Heart right ventricle (tissue), 16 donors: Measurements from ENCODE around the gene TEX54. TPM values are rescaled to one million over a fixed set of nuclear protein-coding genes. Genes with fewer than 3 reads are reported as not detected.

Experiments used
- ATAC-seq, 8 donors: fragments of 200-7000 bp; cut with Tn5 transposase; one replicate each; pipeline ENCODE4 v1.9.1; 2020; ENCODE audit warnings: mild to moderate bottlenecking in 8 of 8, moderate library complexity in 8 of 8, moderate number of reproducible peaks in 1 of 8
- DNase-seq, 2 donors: peaks; one replicate each; pipeline ENCODE4 v3.0.0-alpha.2; 2020
- H3K27ac ChIP-seq, 10 donors: fragments of 200-600 bp; sonication (generic) in 2 of 10; one replicate each; pipeline versions ENCODE4 v1.5.0 to v1.8.0; 2020 to 2022; ENCODE audit warnings: mild to moderate bottlenecking in 3 of 10
- H3K27me3 ChIP-seq, 7 donors: fragments of 200-600 bp; one replicate each; pipeline ENCODE4 v1.8.0; 2021 to 2022; ENCODE audit warnings: mild to moderate bottlenecking in 2 of 7
- H3K36me3 ChIP-seq, 9 donors: fragments of 200-600 bp; sonication (generic) in 1 of 9; one replicate each; pipeline versions ENCODE4 v1.5.0 to v1.8.0; 2020 to 2022; ENCODE audit warnings: mild to moderate bottlenecking in 2 of 9
- H3K4me1 ChIP-seq, 9 donors: fragments of 200-600 bp; sonication (generic) in 1 of 9; one replicate each; pipeline versions ENCODE4 v1.5.0 to v1.8.0; 2020 to 2022; ENCODE audit warnings: mild to moderate bottlenecking in 4 of 9
- H3K4me3 ChIP-seq, 10 donors: fragments of 200-600 bp; sonication (generic) in 2 of 10; one replicate each; pipeline versions ENCODE4 v1.5.0 to v1.8.0; 2020 to 2022; ENCODE audit warnings: mild to moderate bottlenecking in 7 of 10, moderate library complexity in 2 of 10
- H3K9me3 ChIP-seq, 11 donors: fragments of 200-600 bp in 10 of 11; sonication (generic) in 2 of 11; one replicate each; pipeline versions ENCODE4 v1.5.0 to v1.8.0; 2013 to 2022; ENCODE audit warnings: mild to moderate bottlenecking in 2 of 11, control low read depth in 1 of 11, moderate library complexity in 1 of 11
- CTCF ChIP-seq, 9 donors: fragments of 200-600 bp; sonication (generic) in 2 of 9; IDR thresholded peaks; one replicate each; pipeline versions ENCODE4 v1.5.0 to v1.8.0; 2021 to 2022; ENCODE audit warnings: antibody characterized with exemption in 9 of 9, mild to moderate bottlenecking in 5 of 9, moderate library complexity in 1 of 9
- WGBS, 2 donors: extraction: QIAGEN DNeasy Blood & Tissue Kit; methylation state at CpG; one replicate each; pipeline ENCODE4 v1.1.7; 2013; ENCODE audit warnings: inconsistent platforms in 1 of 2; 5-methylcytosine and 5-hydroxymethylcytosine counted together
- intact Hi-C, 10 donors: fragments of 100-400 bp; cut with DNase I; formaldehyde crosslinking; loops; one replicate each; pipeline versions ENCODE4 v1.11.1 to v1.14.2; 2022
- polyA plus RNA-seq, 2 donors: library from polyadenylated mRNA; stranded (reverse); fragments of 200-250 nt; gene quantifications; one replicate each; pipeline ENCODE4 v1.2.3, GENCODE V29; 2013
- total RNA-seq, 10 donors: library from RNA; stranded (reverse); fragmentation: NEBNext Ultra II Directional in 3 of 10; extraction: Animal tissue kit (Norgen Biotek cat#: 25700) in 3 of 10; gene quantifications; one replicate each; pipeline versions ENCODE4 v1.2.1 to v1.2.4, GENCODE V29; 2021 to 2023
- donor health status: Arrhythmogenic right ventricular cardiomyopathy.
- donor health status: ischemic (EF 13 %, LVEDD 7.1; RV severe dilation, severe dysfunction).
- donor health status: healthy with polysubstance abuse.
- donor health status: DM: no; HTN: yes; CAD: no.
- donor health status: DM: no; HTN: no; CAD: no.
- donor health status: ischemic (EF 25% LVEDD 6.9; RV normal size, moderate dysfunction).
- donor health status: ischemic (EF 25% LVEDD 5.7; RV mildly dilated, moderate dysfunction).
- donor health status: healthy.
- donor health status: DM: yes; HTN: yes; CAD: no.
- donor health status: Ischemic cardiomyopathy.
- donor health status: ischemic (EF 35%, LVEDD 5.7; RV mildly dilated, moderate dysfunction).
- donor health status: nonischemic (EF 11% LVEDD 7.7; RV severe dilation, severe dysfunction).
- donor health status: DM: yes; HTN: yes; CAD: no.
- donor health status: PGD.
- donor health status: ischemic (EF 29% LVEDD 5.4; RV normal size, mild dysfunction).
- donor health status: nonischemic (EF 23%, LVEDD 6.1; RV moderate dilation, normal function).

The TEX54 gene
- total and polyA plus RNA-seq, 12 donors, result not detected

GRCh38 chr11:62788991-62789390, 43.6 kb downstream of the TEX54 start:
- H3K4me3 ChIP-seq, result peak overlapping the region in 1 of 10 donors; percentile 0
- DNase-seq, result no peak
- WGBS, 2 donors, result 63 to 75% methylated on average over 5 of the region's 5 CpGs

GRCh38 chr11:62787005-62787759, 45.5 kb downstream of the TEX54 start, which contains the start of gene TMEM179B:
TMEM179B (plus strand) TSS chr11:62787402; CDS start chr11:62787432, 30 bp downstream.
- 0 to 1% methylated on average over 88 of the region's 88 CpGs for WGBS, 2 donors
- H3K4me1 ChIP-seq, result peaks cover 10 to 54% (median 49%) of the 10 kb centered on the region in 9 donors
- peak within 1 kb of the TSS; percentile 87 to 96 (median 92) for H3K4me3 ChIP-seq
- TF ChIP-seq CTCF (IDR thresholded peaks at IDR 0.05), result peak in 8 of 9 donors; percentile 4 to 60 (median 38)
- peak; percentile 94 to 99 for DNase-seq
- no peaks in the 10 kb centered on the region for H3K27me3 ChIP-seq
- H3K9me3 ChIP-seq, result no peaks in the 10 kb centered on the region
- intact Hi-C loops, result loop anchor here in 9 of 10 donors (2.0 to 10.0 kb wide), 7 partner anchors 45 to 78 kb away; partner anchors contain the start of genes STX5 (in 3 of the 9), TEX54 (in 3 of the 9) and WDR74 (in 1 of the 9)
- H3K36me3 ChIP-seq, result peaks cover 0 to 54% (median 20%) of the 10 kb centered on the region in 9 donors
- peak; percentile 86 to 92 (median 89) for ATAC-seq
- H3K27ac ChIP-seq, result peak within 1 kb of the TSS; percentile 91 to 99 (median 97)

More at GRCh38 chr11:62788991-62789390, 43.6 kb downstream of the TEX54 start:
- Histone ChIP-seq H3K27ac (peak overlapping the region in 2 of 10 donors; percentile 92 to 97), H3K27me3 (no peaks in the 10 kb centered on the region), H3K36me3 (peaks cover 0 to 57% (median 23%) of the 10 kb centered on the region in 9 donors), H3K9me3 (no peaks in the 10 kb centered on the region), H3K4me1 (peaks cover 13 to 67% (median 57%) of the 10 kb centered on the region in 9 donors)
- ATAC-seq, result no peak
- intact Hi-C loops, result loop anchor here in 7 of 10 donors (5.0 to 10.0 kb wide), 5 partner anchors 43 to 76 kb away; partner anchors contain the start of genes STX5 (in 3 of the 7), TEX54 (in 3 of the 7) and WDR74 (in 1 of the 7)
- TF ChIP-seq CTCF (IDR thresholded peaks at IDR 0.05), result no peak

DNA sequence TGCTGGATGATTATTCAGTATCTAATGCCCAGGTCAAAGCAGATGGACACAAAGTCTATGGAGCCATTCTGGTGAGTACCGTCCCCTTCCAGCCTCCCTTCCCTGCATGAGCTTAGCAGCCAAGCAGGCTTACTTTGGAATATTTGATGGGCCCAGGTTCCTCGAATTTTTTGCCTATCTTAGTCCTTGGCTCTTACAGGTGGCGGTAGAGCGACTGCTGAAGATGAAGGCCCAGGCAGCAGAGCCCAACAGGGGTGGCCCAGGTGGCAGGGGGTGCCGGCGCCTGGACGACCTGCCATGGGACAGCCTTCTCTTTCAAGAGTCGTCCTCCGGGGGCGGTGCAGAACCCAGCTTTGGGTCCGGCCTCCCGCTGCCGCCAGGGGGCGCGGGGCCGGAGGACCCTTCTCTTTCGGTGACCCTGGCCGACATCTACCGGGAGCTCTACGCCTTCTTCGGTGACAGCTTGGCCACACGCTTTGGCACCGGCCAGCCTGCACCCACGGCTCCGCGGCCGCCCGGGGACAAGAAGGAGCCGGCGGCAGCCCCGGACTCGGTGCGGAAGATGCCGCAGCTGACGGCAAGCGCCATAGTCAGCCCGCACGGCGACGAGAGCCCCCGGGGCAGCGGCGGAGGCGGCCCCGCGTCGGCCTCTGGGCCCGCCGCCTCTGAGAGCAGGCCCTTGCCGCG, 46.2 kb downstream of the TEX54 start:
- H3K36me3 ChIP-seq, result peaks cover 0 to 57% (median 20%) of the 10 kb centered on the region in 9 donors
- no peaks in the 10 kb centered on the region for H3K9me3 ChIP-seq
- H3K4me3 ChIP-seq, result peak overlapping the region; percentile 87 to 96 (median 92)
- WGBS, 2 donors, result 1% methylated on average over 50 to 51 of the region's 51 CpGs
- peaks cover 9 to 49% (median 47%) of the 10 kb centered on the region in 9 donors for H3K4me1 ChIP-seq
- H3K27ac ChIP-seq, result peak overlapping the region; percentile 91 to 99 (median 97)
- intact Hi-C loops, result loop anchor here (1.0 to 10.0 kb wide), 8 partner anchors 46 to 78 kb away; partner anchors contain the start of genes STX5 (in 3 of the 10), TEX54 (in 3 of the 10) and WDR74 (in 1 of the 10)
- DNase-seq, result peak; percentile 90 to 91
- ATAC-seq, result peak; percentile 80 to 94 (median 84)
- TF ChIP-seq CTCF (IDR thresholded peaks at IDR 0.05), result peak; percentile 85 to 99 (median 95)
- H3K27me3 ChIP-seq, result no peaks in the 10 kb centered on the region

- Histone ChIP-seq H3K36me3 (peaks cover 0 to 66% (median 8%) of the 10 kb centered on the region in 9 donors), H3K9me3 (no peaks in the 10 kb centered on the region), H3K27ac (no peak overlapping the region), H3K4me1 (peaks cover 4 to 12% (median 12%) of the 10 kb centered on the region in 9 donors), H3K27me3 (no peaks in the 10 kb centered on the region), H3K4me3 (no peak overlapping the region)
- 92% methylated on average over 7 of the region's 7 CpGs for WGBS, 2 donors
- TF ChIP-seq CTCF (IDR thresholded peaks at IDR 0.05), result no peak
- ATAC-seq, result no peak
- intact Hi-C loops, result loop anchor here in 1 of 10 donors (10.0 kb wide), 2 partner anchors 52 to 82 kb away; partner anchors contain the start of genes STX5, TEX54 and WDR74
- DNase-seq, result no peak
Measured at GRCh38 chr11:62782753-62783152, 49.9 kb downstream of the TEX54 start.
